Esophagus squamous epithelium (tissue), 5 donors: ENCODE results near the gene TCF3. TPM values are rescaled to one million over a fixed set of nuclear protein-coding genes. Genes with fewer than 3 reads are reported as not detected.
"Not testable (repeated sequence)": the region's sequence is repeated elsewhere in the genome, so short reads cannot be mapped to it uniquely, and the experiment has no call there.

ENCODE experiments used
- DNase-seq: peaks from one replicate; lab custom pipeline; 2025; lab: John Stamatoyannopoulos, UW
- H3K27ac ChIP-seq, 4 donors: fragments of 200-600 bp; sonication (generic); one replicate each; pipeline ENCODE4 v1.5.1; 2016 to 2019; ENCODE audit warnings: mild to moderate bottlenecking in 1 of 4
- H3K27me3 ChIP-seq, 4 donors: fragments of 200-600 bp; sonication (generic); 1 replicate in 3 of 4; 2 replicates in 1 of 4; pipeline versions ENCODE4 v1.5.1 to v1.6.0; 2017 to 2021; ENCODE audit warnings: antibody characterized with exemption in 1 of 4
- H3K36me3 ChIP-seq, 3 donors: fragments of 200-600 bp; sonication (generic); one replicate each; pipeline ENCODE4 v1.5.1; 2016 to 2019
- H3K4me1 ChIP-seq, 3 donors: fragments of 200-600 bp; sonication (generic); one replicate each; pipeline ENCODE4 v1.5.1; 2017 to 2019
- H3K4me3 ChIP-seq, 4 donors: fragments of 200-600 bp; sonication (generic); 1 replicate in 3 of 4; 2 replicates in 1 of 4; pipeline ENCODE4 v1.5.1; 2016 to 2019; ENCODE audit warnings: mild to moderate bottlenecking in 2 of 4, moderate library complexity in 1 of 4
- H3K9me3 ChIP-seq, 3 donors: fragments of 200-600 bp; sonication (generic); one replicate each; pipeline ENCODE4 v1.5.1; 2016 to 2019
- CTCF ChIP-seq, 6 experiments: fragments of 450-650 bp in 4 of 6; fragments of 200-600 bp in 2 of 6; sonication (generic) in 2 of 6; IDR thresholded peaks; one replicate each; pipeline ENCODE4 v1.5.1; 2016 to 2019; ENCODE audit warnings: antibody characterized with exemption in 6 of 6, mild to moderate bottlenecking in 4 of 6, moderate library complexity in 4 of 6
- POLR2A ChIP-seq, 4 donors: fragments of 450-650 bp; IDR thresholded peaks; one replicate each; pipeline ENCODE4 v1.6.1; 2017; ENCODE audit warnings: antibody characterized with exemption in 4 of 4, mild to moderate bottlenecking in 4 of 4, moderate library complexity in 3 of 4
- WGBS, 2 donors: methylation state at CpG; one replicate each; pipeline ENCODE4 v1.1.5; 2018; 5-methylcytosine and 5-hydroxymethylcytosine counted together
- intact Hi-C: fragments of 100-400 bp; cut with DNase I; formaldehyde crosslinking; loops from one replicate; pipeline ENCODE4 v1.15.0; 2022
- total RNA-seq, 4 donors: library from RNA; depleted of rRNA; stranded (reverse); fragments of >200 nt; gene quantifications; one replicate each; pipeline ENCODE4 v1.1.0, GENCODE V29; 2016
- donor health status: DM: yes; HTN: yes; CAD: no.

The TCF3 gene
- total RNA-seq, 4 donors from 2014 or later = 29.9 to 66.0 (median 47.9) TPM

DNA sequence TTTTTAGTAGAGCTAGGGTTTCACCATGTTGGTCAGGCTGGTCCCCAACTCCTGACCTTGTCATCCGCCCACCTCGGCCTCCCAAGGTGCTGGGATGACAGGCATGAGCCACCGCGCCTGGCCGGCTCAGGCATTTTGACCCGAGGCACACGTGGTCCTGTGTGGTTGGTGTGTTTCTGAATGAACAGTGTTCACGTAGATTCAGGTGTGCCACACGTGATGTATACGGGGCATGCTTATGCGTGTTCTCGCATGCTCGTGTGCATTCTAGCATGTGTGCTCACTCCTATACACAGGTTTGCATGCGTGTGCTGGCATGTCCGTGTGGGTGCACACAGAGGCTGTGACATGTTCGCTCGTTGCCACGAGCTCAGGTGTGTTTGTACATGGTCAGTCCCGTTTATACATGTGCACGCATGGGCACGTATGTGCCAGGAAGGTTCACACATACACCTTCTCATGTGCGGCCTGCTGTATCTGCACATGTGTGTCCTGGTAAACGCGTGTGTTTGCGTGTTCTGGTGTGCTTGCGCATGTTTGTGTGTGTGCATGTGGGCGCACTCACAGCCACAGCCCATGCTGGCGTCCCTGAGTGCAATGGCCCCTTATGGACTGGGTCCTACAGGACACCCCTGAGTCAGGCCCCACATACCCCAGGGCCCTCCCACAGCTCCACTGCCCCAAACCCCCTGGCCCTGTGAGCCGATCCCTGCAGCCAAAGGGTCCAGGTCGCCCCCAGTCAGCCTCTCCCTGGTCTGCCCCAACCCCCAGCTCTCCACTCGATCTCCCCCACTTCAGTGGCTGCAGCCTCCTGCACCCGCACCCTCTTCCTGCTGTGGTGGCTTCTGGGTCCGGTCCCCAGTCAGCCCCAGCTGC lies 20.6 kb upstream of the TCF3 start:
- TF ChIP-seq POLR2A (IDR thresholded peaks at IDR 0.05) (no peak), CTCF (IDR thresholded peaks at IDR 0.05) (no peak)
- no peak for DNase-seq
- no peak overlapping the region for H3K27ac ChIP-seq
- no peak overlapping the region for H3K4me3 ChIP-seq
- H3K36me3 ChIP-seq = no peaks in the 10 kb centered on the region
- 65 to 76% methylated on average over 10 to 29 of the region's 33 CpGs for WGBS, 2 donors
- H3K9me3 ChIP-seq = no peaks in the 10 kb centered on the region
- peaks cover 13 to 100% (median 40%) of the 10 kb centered on the region in 4 donors for H3K27me3 ChIP-seq
- peaks cover 13 to 39% (median 21%) of the 10 kb centered on the region in 3 donors for H3K4me1 ChIP-seq
- intact Hi-C loops = loop anchor here (5.0 to 10.0 kb wide), 3 partner anchors 94 to 126 kb away; no protein-coding TSS in a partner anchor

- WGBS, 2 donors = 7 to 11% methylated on average over 24 to 37 of the region's 57 CpGs
- no peak for DNase-seq
- Histone ChIP-seq H3K27ac (no peak overlapping the region), H3K27me3 (peaks cover 13 to 100% (median 42%) of the 10 kb centered on the region in 4 donors), H3K4me1 (peaks cover 13 to 44% (median 21%) of the 10 kb centered on the region in 3 donors), H3K36me3 (no peaks in the 10 kb centered on the region), H3K9me3 (no peaks in the 10 kb centered on the region), H3K4me3 (peak overlapping the region in 2 of 4 donors; percentile 19 to 49)
- TF ChIP-seq CTCF (IDR thresholded peaks at IDR 0.05) (peak; percentile 78 to 92 (median 82)), POLR2A (IDR thresholded peaks at IDR 0.05) (no peak)
- intact Hi-C loops = loop anchor here (5.0 to 10.0 kb wide), 3 partner anchors 95 to 125 kb away; no protein-coding TSS in a partner anchor
Observed at GRCh38 chr19:1672038-1672768, 19.8 kb upstream of the TCF3 start.

GRCh38 chr19:1671716-1672037 lies 19.3 kb upstream of the TCF3 start:
- Histone ChIP-seq H3K4me3 (peak overlapping the region in 2 of 4 donors; percentile 19 to 49), H3K9me3 (no peaks in the 10 kb centered on the region), H3K27ac (no peak overlapping the region), H3K27me3 (peaks cover 13 to 100% (median 40%) of the 10 kb centered on the region in 4 donors), H3K36me3 (no peaks in the 10 kb centered on the region), H3K4me1 (peaks cover 13 to 44% (median 21%) of the 10 kb centered on the region in 3 donors)
- WGBS, 2 donors = 5 to 6% methylated on average over 10 to 12 of the region's 17 CpGs
- no peak for DNase-seq
- intact Hi-C loops = loop anchor here (5.0 to 10.0 kb wide), 3 partner anchors 96 to 124 kb away; no protein-coding TSS in a partner anchor
- TF ChIP-seq CTCF (IDR thresholded peaks at IDR 0.05) (no peak), POLR2A (IDR thresholded peaks at IDR 0.05) (no peak)

- H3K4me3 ChIP-seq, DNase-seq, H3K36me3 ChIP-seq, H3K9me3 ChIP-seq, H3K27ac ChIP-seq: not testable (repeated sequence)
- intact Hi-C loops = loop anchor here (5.0 to 10.0 kb wide), 3 partner anchors 97 to 124 kb away; no protein-coding TSS in a partner anchor
- Histone ChIP-seq H3K27me3 (peaks cover 7 to 100% (median 32%) of the 10 kb centered on the region in 4 donors), H3K4me1 (peaks cover 10 to 39% (median 19%) of the 10 kb centered on the region in 3 donors)
- WGBS, 2 donors = 45 to 51% methylated on average over 10 to 11 of the region's 14 CpGs
Observed at GRCh38 chr19:1670747-1671146, 18.3 kb upstream of the TCF3 start.

DNA sequence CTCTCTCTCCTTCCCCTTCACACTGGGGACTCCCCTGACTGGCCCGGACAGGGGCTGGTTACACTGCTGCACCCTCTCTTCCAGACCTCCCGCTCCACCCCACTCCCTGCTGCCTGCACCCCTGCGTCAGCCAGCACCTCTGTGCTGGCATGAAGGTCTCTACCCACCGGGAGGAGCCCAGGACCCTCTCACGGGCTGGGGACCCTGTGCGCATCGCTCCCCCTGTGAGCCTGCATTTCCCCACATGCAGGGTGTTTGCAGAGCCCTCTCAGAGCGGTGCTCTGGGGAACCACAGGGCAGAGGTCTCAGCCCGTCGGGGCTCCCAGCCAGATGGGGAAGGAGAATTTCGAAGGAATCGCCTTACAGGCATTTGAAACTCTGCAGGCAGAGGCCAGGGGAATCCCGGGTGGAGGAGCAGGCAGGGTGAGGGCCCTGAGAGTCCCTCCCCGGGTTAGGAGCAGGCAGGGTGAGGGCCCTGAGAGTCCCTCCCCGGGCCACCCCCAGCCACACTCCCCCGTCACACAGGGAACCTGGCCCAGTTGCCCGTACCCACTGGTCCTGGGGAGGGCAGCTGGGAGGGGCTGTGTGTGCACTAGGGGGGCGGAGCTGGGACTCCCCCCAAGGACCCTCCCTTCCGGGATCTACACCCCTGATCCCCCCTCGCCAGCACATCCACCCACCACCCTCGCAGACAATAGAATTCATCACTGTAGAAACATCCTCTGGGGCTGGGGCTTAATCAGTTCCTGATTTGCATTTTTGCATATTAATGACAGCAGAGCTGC lies 16.3 kb upstream of the TCF3 start:
- H3K9me3 ChIP-seq = no peaks in the 10 kb centered on the region
- no peaks in the 10 kb centered on the region for H3K36me3 ChIP-seq
- DNase-seq = no peak
- H3K4me3 ChIP-seq = peak overlapping the region in 1 of 4 donors; percentile 34
- H3K27me3 ChIP-seq = peaks cover 0 to 89% (median 24%) of the 10 kb centered on the region in 4 donors
- intact Hi-C loops = no loop called here
- WGBS, 2 donors = 5% methylated on average over 8 to 11 of the region's 21 CpGs
- H3K4me1 ChIP-seq = peaks cover 9 to 32% (median 17%) of the 10 kb centered on the region in 3 donors
- TF ChIP-seq POLR2A (IDR thresholded peaks at IDR 0.05) (peak in 1 of 4 donors; percentile 29), CTCF (IDR thresholded peaks at IDR 0.05) (no peak)
- H3K27ac ChIP-seq = peak overlapping the region in 1 of 4 donors; percentile 21
